PC-3 (cell line): ENCODE data around the gene MYLK3. TPM values are rescaled to one million over a fixed set of nuclear protein-coding genes. Genes with fewer than 3 reads are reported as not detected.
A peak's percentile ranks its signal among the peaks of the same experiment; 100 is the strongest.

Experiments
- ATAC-seq: fragments of 200-7000 bp; cut with Tn5 transposase; 2 replicates; pipeline ENCODE4 v1.9.1; 2020; ENCODE audit warnings: mild to moderate bottlenecking, moderate library complexity
- BruUV-seq: library from RNA; stranded (reverse); fragments of 400-500 nt; replicated peaks from 2 replicates; lab custom pipeline; 2021; lab: Mats Ljungman, UMichigan
- CTCF ChIA-PET: fragments of 300-600 bp; sonication (Branson Sonifier 250); formaldehyde crosslinking; loops from one replicate; lab custom pipeline; 2022; ENCODE audit warnings: antibody characterized with exemption; lab: Charles Lee
- POLR2A ChIA-PET: fragments of 300-600 bp; sonication (Branson Sonifier 250); formaldehyde crosslinking; loops from one replicate; lab custom pipeline; 2022; ENCODE audit warnings: antibody characterized with exemption; ENCODE audit not compliant: unreplicated experiment; lab: Charles Lee
- DNase-seq: peaks from one replicate; pipeline ENCODE4 v3.0.0-alpha.2; 2015
- H2AFZ ChIP-seq: fragments of 300-600 bp; sonication (generic); 2 replicates; pipeline ENCODE4 v1.6.0; 2016; ENCODE audit warnings: antibody characterized with exemption, low read length
- H3F3A ChIP-seq: fragments of 300-600 bp; sonication (generic); one replicate; pipeline ENCODE4 v1.6.0; 2017; ENCODE audit warnings: antibody characterized with exemption, low read length, control low read depth, mild to moderate bottlenecking; ENCODE audit not compliant: unreplicated experiment
- H3K27ac ChIP-seq: fragments of 300-600 bp; sonication (generic); 2 replicates; pipeline ENCODE4 v1.5.1; 2016; ENCODE audit warnings: mild to moderate bottlenecking, low read length
- H3K27me3 ChIP-seq: fragments of 300-600 bp; sonication (generic); 2 replicates; pipeline ENCODE4 v1.6.1; 2016; ENCODE audit warnings: low read length, mixed read lengths
- H3K36me3 ChIP-seq: fragments of 300-600 bp; sonication (generic); 2 replicates; pipeline ENCODE4 v1.6.1; 2016; ENCODE audit warnings: low read depth, mixed run types, low read length, mixed read lengths
- H3K4me1 ChIP-seq: fragments of 300-600 bp; sonication (generic); 2 replicates; pipeline ENCODE4 v1.5.1; 2016; ENCODE audit warnings: low read length; ENCODE audit not compliant: insufficient read depth
- H3K4me2 ChIP-seq: fragments of 300-600 bp; sonication (generic); 2 replicates; pipeline ENCODE4 v1.6.0; 2016; ENCODE audit warnings: low read length
- H3K4me3 ChIP-seq: fragments of 300-600 bp; sonication (generic); 2 replicates; pipeline ENCODE4 v1.5.1; 2016; ENCODE audit warnings: mild to moderate bottlenecking, low read length, mixed read lengths
- H3K79me2 ChIP-seq: fragments of 300-600 bp; sonication (generic); 2 replicates; pipeline ENCODE4 v1.6.1; 2017; ENCODE audit warnings: low read length, mixed read lengths
- H3K9ac ChIP-seq: fragments of 300-600 bp; sonication (generic); 2 replicates; pipeline ENCODE4 v1.6.0; 2016; ENCODE audit warnings: mild to moderate bottlenecking, low read length
- H3K9me2 ChIP-seq: fragments of 300-600 bp; sonication (generic); replicated peaks from 2 replicates; pipeline ENCODE4 v1.6.1; 2016; ENCODE audit warnings: mixed run types, low read length, mixed read lengths
- H3K9me3 ChIP-seq: fragments of 300-600 bp; sonication (generic); 2 replicates; pipeline ENCODE4 v1.6.1; 2016; ENCODE audit warnings: low read length, mixed read lengths
- H4K20me1 ChIP-seq: fragments of 300-600 bp; sonication (generic); 2 replicates; pipeline ENCODE4 v1.6.1; 2016; ENCODE audit warnings: low read length, mixed read lengths
- EZH2 ChIP-seq: fragments of 300-600 bp; sonication (generic); IDR thresholded peaks from one replicate; pipeline ENCODE4 v1.6.1; 2017; ENCODE audit warnings: antibody characterized with exemption, mild to moderate bottlenecking, low read length; ENCODE audit not compliant: unreplicated experiment
- EZH2phosphoT487 ChIP-seq: fragments of 300-600 bp; sonication (generic); IDR thresholded peaks from 2 replicates; pipeline ENCODE4 v1.6.1; 2018; ENCODE audit warnings: mild to moderate bottlenecking, antibody characterized with exemption, low read length, borderline replicate concordance
- intact Hi-C: fragments of 100-400 bp; cut with micrococcal nuclease; formaldehyde crosslinking; loops from 2 replicates; pipeline ENCODE4 v1.9.0; 2023
- total RNA-seq: library from RNA; depleted of rRNA; stranded (reverse); fragments of >200 nt; gene quantifications from 2 replicates; pipeline ENCODE4 v1.2.3, GENCODE V29; 2014
- TF ChIP-seq, protein P1 (sequence below): fragments of 300-600 bp; sonication (generic); conservative IDR thresholded peaks from 2 replicates; pipeline ENCODE4 v1.5.1; 2017; ENCODE audit warnings: antibody characterized with exemption, low read depth, mild to moderate bottlenecking, low read length

Gene MYLK3
- total RNA-seq, 1 experiment from 2014 or later = under 0.01 TPM

DNA sequence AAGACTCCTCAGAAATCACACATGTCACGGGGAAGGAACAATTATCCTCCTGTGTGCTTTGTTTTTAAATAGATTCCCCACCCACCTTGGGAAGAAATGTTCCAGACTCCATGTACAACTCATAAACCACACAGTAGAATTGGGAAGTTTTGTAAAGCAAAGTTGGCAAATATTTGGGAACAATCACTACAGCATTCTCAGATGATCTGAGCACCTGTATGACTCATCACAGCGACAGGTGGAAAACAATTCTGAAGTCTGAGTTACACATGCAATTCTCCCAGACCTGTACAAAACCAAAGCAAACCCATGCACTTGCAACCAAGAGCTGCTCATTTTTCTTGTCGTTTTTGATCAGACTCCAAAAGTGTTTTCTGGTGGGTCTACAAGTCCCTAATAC is 14.4 kb upstream of the MYLK3 start:
- Histone ChIP-seq H3K9me2 (no peaks in the 10 kb centered on the region), H3K9me3 (no peaks in the 10 kb centered on the region), H3K4me1 (no peaks in the 10 kb centered on the region), H3K27me3 (no peaks in the 10 kb centered on the region), H4K20me1 (no peaks in the 10 kb centered on the region), H3K4me2 (no peak overlapping the region), H3K4me3 (no peak overlapping the region), H3K36me3 (no peaks in the 10 kb centered on the region), H3K79me2 (no peaks in the 10 kb centered on the region), H2AFZ (no peak overlapping the region), H3K9ac (no peak overlapping the region), H3F3A (no peaks in the 10 kb centered on the region), H3K27ac (no peak overlapping the region)
- ChIA-PET CTCF (no interaction called here), POLR2A (no interaction called here)
- intact Hi-C loops = no loop called here
- BruUV-seq = no TSS peak
- no peak for ATAC-seq
- peak; percentile 44 for DNase-seq
- TF ChIP-seq, protein P1, sequence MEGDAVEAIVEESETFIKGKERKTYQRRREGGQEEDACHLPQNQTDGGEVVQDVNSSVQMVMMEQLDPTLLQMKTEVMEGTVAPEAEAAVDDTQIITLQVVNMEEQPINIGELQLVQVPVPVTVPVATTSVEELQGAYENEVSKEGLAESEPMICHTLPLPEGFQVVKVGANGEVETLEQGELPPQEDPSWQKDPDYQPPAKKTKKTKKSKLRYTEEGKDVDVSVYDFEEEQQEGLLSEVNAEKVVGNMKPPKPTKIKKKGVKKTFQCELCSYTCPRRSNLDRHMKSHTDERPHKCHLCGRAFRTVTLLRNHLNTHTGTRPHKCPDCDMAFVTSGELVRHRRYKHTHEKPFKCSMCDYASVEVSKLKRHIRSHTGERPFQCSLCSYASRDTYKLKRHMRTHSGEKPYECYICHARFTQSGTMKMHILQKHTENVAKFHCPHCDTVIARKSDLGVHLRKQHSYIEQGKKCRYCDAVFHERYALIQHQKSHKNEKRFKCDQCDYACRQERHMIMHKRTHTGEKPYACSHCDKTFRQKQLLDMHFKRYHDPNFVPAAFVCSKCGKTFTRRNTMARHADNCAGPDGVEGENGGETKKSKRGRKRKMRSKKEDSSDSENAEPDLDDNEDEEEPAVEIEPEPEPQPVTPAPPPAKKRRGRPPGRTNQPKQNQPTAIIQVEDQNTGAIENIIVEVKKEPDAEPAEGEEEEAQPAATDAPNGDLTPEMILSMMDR = no peak
- no peak for TF ChIP-seq EZH2
- TF ChIP-seq EZH2phosphoT487 = no peak

DNA sequence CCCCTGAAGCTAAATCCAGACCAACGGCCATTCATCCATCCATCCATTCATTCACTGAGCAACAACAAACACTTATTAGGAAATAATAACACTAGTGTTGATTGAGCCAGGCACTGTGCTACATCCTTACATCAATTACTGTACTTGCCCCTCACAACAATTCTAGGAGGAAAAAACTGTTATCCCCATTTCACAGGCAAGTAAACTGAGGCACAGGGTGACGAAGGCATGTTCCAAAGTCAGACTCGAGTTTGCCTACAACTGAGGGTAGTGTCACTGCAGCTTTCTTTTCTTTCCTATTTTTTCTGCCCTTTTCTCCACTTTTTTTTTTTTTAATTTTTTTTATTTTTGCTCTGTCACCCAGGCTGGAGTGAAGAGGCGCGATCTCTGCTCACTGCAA is 11.2 kb upstream of the MYLK3 start:
- H3K4me3 ChIP-seq = no peak overlapping the region
- intact Hi-C loops = no loop called here
- H2AFZ ChIP-seq = no peak overlapping the region
- H3K9me2 ChIP-seq = no peaks in the 10 kb centered on the region
- ChIA-PET POLR2A (no interaction called here), CTCF (no interaction called here)
- H3F3A ChIP-seq = no peaks in the 10 kb centered on the region
- no peak overlapping the region for H3K4me2 ChIP-seq
- DNase-seq = no peak
- no peaks in the 10 kb centered on the region for H4K20me1 ChIP-seq
- H3K36me3 ChIP-seq = no peaks in the 10 kb centered on the region
- no TSS peak for BruUV-seq
- no peaks in the 10 kb centered on the region for H3K79me2 ChIP-seq
- no peak overlapping the region for H3K27ac ChIP-seq
- no peaks in the 10 kb centered on the region for H3K4me1 ChIP-seq
- TF ChIP-seq EZH2phosphoT487 (no peak), EZH2 (no peak)
- TF ChIP-seq, protein P1 = no peak
- no peak for ATAC-seq
- H3K9ac ChIP-seq = no peak overlapping the region
- no peaks in the 10 kb centered on the region for H3K9me3 ChIP-seq
- H3K27me3 ChIP-seq = no peaks in the 10 kb centered on the region

DNA sequence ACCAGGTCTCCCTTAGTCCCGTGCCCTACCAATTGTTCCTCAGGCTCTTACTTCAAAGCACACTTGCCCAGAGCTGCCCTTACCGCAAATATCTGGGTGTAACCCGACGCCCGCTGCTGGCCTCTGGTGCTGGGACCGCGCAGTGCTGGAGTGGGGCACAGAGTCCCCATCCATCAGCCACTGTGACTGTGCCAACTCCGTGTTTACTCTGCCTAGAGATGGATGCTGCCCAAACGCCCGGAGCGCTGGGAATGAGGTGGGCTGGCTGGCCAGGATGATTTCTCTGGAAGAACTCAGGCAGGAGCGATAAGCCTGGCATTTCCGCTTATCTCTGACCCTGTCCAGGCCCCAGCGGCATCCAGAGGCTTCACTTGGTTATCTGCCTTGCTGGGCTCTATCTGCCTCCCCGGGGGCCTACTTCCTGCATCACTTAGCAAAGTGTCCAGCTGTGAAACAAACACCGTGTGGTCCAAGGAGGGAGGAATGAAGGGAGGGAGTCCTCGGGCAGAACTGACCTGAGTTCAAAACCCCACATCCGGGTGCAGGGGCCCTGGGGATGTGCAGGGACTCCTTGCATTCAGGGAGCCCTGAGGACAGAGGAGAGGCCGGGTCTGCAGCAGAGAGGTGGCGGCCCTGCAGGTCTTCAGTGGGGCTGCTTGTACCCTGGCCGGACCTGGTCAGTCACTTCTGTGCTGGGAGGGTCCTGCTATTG is 9.4 kb upstream of the MYLK3 start:
- H3F3A ChIP-seq = no peaks in the 10 kb centered on the region
- H3K4me1 ChIP-seq = no peaks in the 10 kb centered on the region
- no peaks in the 10 kb centered on the region for H3K36me3 ChIP-seq
- H4K20me1 ChIP-seq = no peaks in the 10 kb centered on the region
- POLR2A ChIA-PET = no interaction called here
- ATAC-seq (no peak; the same call in 1 of the 2 replicates), DNase-seq (peak; percentile 4)
- H3K9ac ChIP-seq = no peak overlapping the region
- H3K9me3 ChIP-seq = no peaks in the 10 kb centered on the region
- CTCF ChIA-PET = no interaction called here
- H3K9me2 ChIP-seq = no peaks in the 10 kb centered on the region
- intact Hi-C loops = no loop called here
- no peak for TF ChIP-seq EZH2phosphoT487
- TF ChIP-seq EZH2 = no peak
- TF ChIP-seq, protein P1 = no peak
- H3K27me3 ChIP-seq = no peaks in the 10 kb centered on the region
- H3K4me2 ChIP-seq = no peak overlapping the region
- H3K79me2 ChIP-seq = no peaks in the 10 kb centered on the region
- H2AFZ ChIP-seq = no peak overlapping the region
- no peak overlapping the region for H3K27ac ChIP-seq
- no peak overlapping the region for H3K4me3 ChIP-seq
- no TSS peak for BruUV-seq
